ENCODE results near the gene LOXL1. TPM values are rescaled to one million over a fixed set of nuclear protein-coding genes. Genes with fewer than 3 reads are reported as not detected.
A peak's percentile ranks its signal among the peaks of the same experiment; 100 is the strongest.

Gene LOXL1
- total and polyA plus RNA-seq, 2 of the 4 experiments (the other 2 are of a cell fraction): 148 to 332 TPM

GRCh38 chr15:73928971-73929627 is 2.8 kb downstream of the LOXL1 start:
- Histone ChIP-seq H3K36me3 (ENCODE audit: control insufficient read depth, insufficient read depth, low read length) (peaks cover 9% of the 10 kb centered on the region), H3K14ac (replicated peaks; ENCODE audit: low read depth, low read length) (peak overlapping the region; percentile 24), H2BK120ac (ENCODE audit: low read depth, low read length) (no peak overlapping the region), H4K20me1 (ENCODE audit: insufficient read depth, low read length) (peaks cover 56% of the 10 kb centered on the region), H3K27me3 (ENCODE audit: control insufficient read depth, insufficient read depth, low read length) (no peaks in the 10 kb centered on the region), H4K91ac (ENCODE audit: insufficient read depth, low read depth, low read length) (peak overlapping the region; percentile 41), H2AK9ac (replicated peaks; ENCODE audit: low read depth, low read length, poor library complexity) (peak overlapping the region; percentile 60), H3K56ac (ENCODE audit: extremely low read depth, insufficient read depth, low read length) (0 out of 2 replicates have a peak overlapping the region, but pooled peaks have one; percentile 13), H2AK5ac (ENCODE audit: low read depth, low read length) (peak overlapping the region; percentile 71), H4K5ac (ENCODE audit: low read depth, low read length) (no peak overlapping the region), H3K18ac (ENCODE audit: low read depth, low read length) (no peak overlapping the region), H2BK5ac (ENCODE audit: low read depth, low read length, poor library complexity, severe bottlenecking) (peak overlapping the region; percentile 23), H3K4ac (ENCODE audit: low read depth, low read length) (peak overlapping the region; percentile 30), H3K23ac (ENCODE audit: low read depth, low read length) (peak overlapping the region; percentile 89), H2AFZ (replicated peaks; ENCODE audit: low read length, poor library complexity) (peak overlapping the region; percentile 16), H3K27ac (ENCODE audit: insufficient read depth, low read length) (peak overlapping the region; percentile 5; the same call in 1 of the 2 replicates), H2BK15ac (ENCODE audit: low read depth, low read length) (peak overlapping the region; percentile 16; the same call in 1 of the 3 replicates), H3K4me2 (ENCODE audit: low read depth, low read length) (peak overlapping the region; percentile 73), H3K9me1 (ENCODE audit: insufficient read depth, low read length) (peaks cover 40% of the 10 kb centered on the region), H3K79me1 (ENCODE audit: low read depth in 1 of 2, low read length in 2 of 2) (peaks cover 40 to 84% of the 10 kb centered on the region in 2 experiments), H2BK20ac (ENCODE audit: low read depth, low read length) (peak overlapping the region; percentile 8; the same call in 1 of the 2 replicates), H3K9me3 (ENCODE audit: control insufficient read depth, insufficient read depth, low read length) (no peaks in the 10 kb centered on the region), H4K8ac (ENCODE audit: low read depth in 2 of 2, low read length in 2 of 2) (peak overlapping the region; percentile 23 to 36; a peak in 2 of 4 replicates), H3K4me3 (ENCODE audit: insufficient read depth, low read depth, low read length) (peak overlapping the region; percentile 16), H3K4me1 (ENCODE audit: control insufficient read depth, insufficient read depth, low read length) (peaks cover 47% of the 10 kb centered on the region), H3K9ac (ENCODE audit: low read depth, low read length) (peak overlapping the region; percentile 27)
- DNase-seq: no peak
- dilution Hi-C loops (cut with HindIII; ENCODE audit: low sequenced_read_pairs, unreplicated experiment): no loop called here
- in situ Hi-C loops (cut with MboI; ENCODE audit: low sequenced_read_pairs): no loop called here
- no peak for TF ChIP-seq NFE2L2 (IDR thresholded peaks at IDR 0.05; ENCODE audit: low read depth, low read length)
- no peak for TF ChIP-seq RCOR1 (IDR thresholded peaks at IDR 0.05; ENCODE audit: insufficient replicate concordance, low read length)
- no peak for TF ChIP-seq MAFK (IDR thresholded peaks at IDR 0.05; ENCODE audit: low read depth, low read length)
- TF ChIP-seq FOS (IDR thresholded peaks at IDR 0.05; ENCODE audit: low read depth, low read length): no peak
- TF ChIP-seq MXI1 (IDR thresholded peaks at IDR 0.05; ENCODE audit: borderline replicate concordance, low read depth, low read length): peak; percentile 68; the same call in 1 of the 2 replicates
- ChIA-PET CTCF (interaction anchor here (1.1 kb wide), 1 partner anchor 31 kb away, joined by 3 read pairs; no protein-coding TSS in a partner anchor), POLR2A (ENCODE audit: unreplicated experiment) (no interaction called here)
- no peak for ATAC-seq (ENCODE audit: low read depth)
- WGBS, 2 experiments (ENCODE audit: extremely low coverage in 2 of 2, insufficient read length in 1 of 2): 14% methylated on average over 1 of the region's 5 CpGs; no CpG with 5 or more reads in 1 of the 2 experiments
- BruUV-seq (replicated peaks): no TSS peak
- intact Hi-C loops (cut with micrococcal nuclease): no loop called here
